Right ventricle myocardium inferior (tissue), 1 donor: Measurements from ENCODE around the gene TP53BP2. TPM values are rescaled to one million over a fixed set of nuclear protein-coding genes. Genes with fewer than 3 reads are reported as not detected.
"Not testable (repeated sequence)": the region's sequence is repeated elsewhere in the genome, so short reads cannot be mapped to it uniquely, and the experiment has no call there.

Experiments
- ATAC-seq: fragments of 200-7000 bp; cut with Tn5 transposase; one replicate; pipeline ENCODE4 v1.9.1; 2020; ENCODE audit warnings: mild to moderate bottlenecking, moderate library complexity
- DNase-seq: peaks from one replicate; pipeline ENCODE4 v3.0.0; 2021; ENCODE audit errors: missing footprints
- intact Hi-C: fragments of 100-400 bp; cut with DNase I; formaldehyde crosslinking; loops from one replicate; pipeline ENCODE4 v1.11.0; 2022
- long read RNA-seq: library from polyadenylated mRNA; unstranded; transcript quantifications from one replicate; pipeline ENCODE4 v2.0.0, GENCODE V29; 2021
- total RNA-seq: library from RNA; stranded (reverse); fragmentation: NEBNext Ultra II Directional; extraction: Animal tissue kit (Norgen Biotek cat#: 25700); gene quantifications from one replicate; pipeline ENCODE4 v1.2.1, GENCODE V29; 2021
- donor health status: DM: no; HTN: yes; CAD: no; lungs with severe emphysema.

The TP53BP2 gene, protein sequence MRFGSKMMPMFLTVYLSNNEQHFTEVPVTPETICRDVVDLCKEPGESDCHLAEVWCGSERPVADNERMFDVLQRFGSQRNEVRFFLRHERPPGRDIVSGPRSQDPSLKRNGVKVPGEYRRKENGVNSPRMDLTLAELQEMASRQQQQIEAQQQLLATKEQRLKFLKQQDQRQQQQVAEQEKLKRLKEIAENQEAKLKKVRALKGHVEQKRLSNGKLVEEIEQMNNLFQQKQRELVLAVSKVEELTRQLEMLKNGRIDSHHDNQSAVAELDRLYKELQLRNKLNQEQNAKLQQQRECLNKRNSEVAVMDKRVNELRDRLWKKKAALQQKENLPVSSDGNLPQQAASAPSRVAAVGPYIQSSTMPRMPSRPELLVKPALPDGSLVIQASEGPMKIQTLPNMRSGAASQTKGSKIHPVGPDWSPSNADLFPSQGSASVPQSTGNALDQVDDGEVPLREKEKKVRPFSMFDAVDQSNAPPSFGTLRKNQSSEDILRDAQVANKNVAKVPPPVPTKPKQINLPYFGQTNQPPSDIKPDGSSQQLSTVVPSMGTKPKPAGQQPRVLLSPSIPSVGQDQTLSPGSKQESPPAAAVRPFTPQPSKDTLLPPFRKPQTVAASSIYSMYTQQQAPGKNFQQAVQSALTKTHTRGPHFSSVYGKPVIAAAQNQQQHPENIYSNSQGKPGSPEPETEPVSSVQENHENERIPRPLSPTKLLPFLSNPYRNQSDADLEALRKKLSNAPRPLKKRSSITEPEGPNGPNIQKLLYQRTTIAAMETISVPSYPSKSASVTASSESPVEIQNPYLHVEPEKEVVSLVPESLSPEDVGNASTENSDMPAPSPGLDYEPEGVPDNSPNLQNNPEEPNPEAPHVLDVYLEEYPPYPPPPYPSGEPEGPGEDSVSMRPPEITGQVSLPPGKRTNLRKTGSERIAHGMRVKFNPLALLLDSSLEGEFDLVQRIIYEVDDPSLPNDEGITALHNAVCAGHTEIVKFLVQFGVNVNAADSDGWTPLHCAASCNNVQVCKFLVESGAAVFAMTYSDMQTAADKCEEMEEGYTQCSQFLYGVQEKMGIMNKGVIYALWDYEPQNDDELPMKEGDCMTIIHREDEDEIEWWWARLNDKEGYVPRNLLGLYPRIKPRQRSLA
- 18.7 TPM for total RNA-seq
- long read RNA-seq, full-length matches to known transcripts: 8 of 12 reads
- long read RNA-seq, partial matches to known transcripts: 3 of 12 reads
- long read RNA-seq, other reads (novel, unspliced or antisense): 1 of 12 reads

DNA sequence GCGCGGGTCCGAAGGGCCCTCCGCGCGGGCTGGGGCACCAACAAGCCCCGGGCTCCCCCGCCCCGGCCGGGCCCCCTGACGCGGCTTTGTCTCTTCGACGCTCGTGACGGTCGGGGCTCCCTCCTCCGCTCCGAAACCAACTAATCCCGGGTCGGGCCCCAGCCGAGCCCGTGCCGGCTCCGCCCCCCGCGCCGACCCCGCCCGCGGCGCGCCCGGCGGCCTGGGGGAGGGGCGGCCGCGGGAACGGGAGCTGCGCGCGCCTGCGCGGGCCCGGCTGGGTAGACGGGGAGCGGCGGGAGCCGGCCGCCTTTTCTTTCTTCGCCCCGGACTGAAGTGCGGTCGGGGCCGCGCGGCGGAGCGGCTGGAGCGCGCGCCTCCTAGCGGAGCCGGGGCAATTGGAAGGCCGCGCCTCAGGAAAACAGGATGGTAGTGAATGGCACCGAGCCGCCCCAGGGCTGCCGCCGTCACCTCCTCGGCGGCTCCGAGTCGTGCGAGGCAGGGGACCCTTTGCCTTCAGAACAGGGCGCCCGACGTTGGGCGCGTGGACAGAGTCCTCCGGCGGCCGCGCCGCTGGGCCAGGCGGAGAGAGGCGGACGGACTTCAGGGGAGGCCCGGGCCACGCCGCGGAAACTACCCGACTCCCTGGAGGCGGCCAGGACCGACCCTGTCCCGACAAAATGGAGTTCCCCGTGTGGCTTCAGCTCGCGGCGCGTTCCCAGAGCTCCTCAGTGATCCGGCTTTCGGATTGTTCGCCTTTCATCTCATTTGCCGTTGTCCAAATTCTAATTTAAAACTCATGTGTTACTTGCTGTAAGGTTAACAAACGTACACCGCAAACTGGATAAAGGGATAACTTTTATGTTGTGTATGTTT, at the start of gene TP53BP2:
Gene TP53BP2, minus strand, starts transcription at position 138 of the 873 bp plus-strand sequence. CDS start 267 bp downstream, outside the sequence.
- ATAC-seq: peak; percentile 98
- DNase-seq: peak; percentile 95
- intact Hi-C loops: loop anchor here (1.0 to 5.0 kb wide), 2 partner anchors 41 to 134 kb away; partner anchors contain the start of gene CAPN2

DNA sequence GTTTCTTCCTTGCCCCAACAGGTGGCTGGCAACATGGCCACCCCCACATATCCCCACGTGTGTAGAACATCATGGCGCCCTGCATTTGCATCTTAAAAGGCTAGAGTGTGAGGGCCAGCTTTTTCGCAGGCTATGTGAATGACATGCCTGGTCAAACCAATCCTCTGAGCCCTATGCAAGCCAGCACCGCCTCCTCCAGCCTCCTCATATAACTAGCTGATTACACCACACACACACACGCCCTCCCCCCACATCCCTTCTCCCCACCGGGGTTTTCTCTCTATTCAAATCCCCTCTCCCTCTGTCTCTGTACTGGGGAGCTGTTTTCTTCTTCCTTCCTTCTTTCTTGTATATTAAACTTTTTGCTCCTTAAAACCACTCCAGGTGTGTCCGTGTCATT, 44.7 kb upstream of the TP53BP2 start:
- ATAC-seq, intact Hi-C loops, DNase-seq: not testable (repeated sequence)

DNA sequence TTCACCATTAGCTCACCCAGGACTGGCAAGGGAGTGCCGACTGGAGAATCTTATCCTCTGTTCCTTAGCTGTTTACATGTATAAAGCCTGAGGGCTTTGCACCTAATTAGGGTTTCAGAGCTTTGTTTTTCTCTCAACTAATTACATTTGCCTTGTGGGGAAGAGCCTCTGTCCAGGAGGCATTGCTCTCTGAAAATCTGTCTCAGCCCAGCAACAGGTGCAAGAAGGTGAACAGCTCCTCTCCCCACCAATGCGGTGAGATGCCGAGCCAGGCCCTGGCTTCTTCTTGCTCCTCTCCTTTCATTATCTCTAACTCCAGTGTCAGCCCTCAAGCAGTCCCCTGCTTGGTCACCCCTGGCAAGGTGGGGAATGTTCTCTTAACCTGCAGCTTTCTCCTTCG, 43.6 kb upstream of the TP53BP2 start:
- ATAC-seq, intact Hi-C loops, DNase-seq: not testable (repeated sequence)

- intact Hi-C loops: loop anchor here (1.0 kb wide), 1 partner anchor 42 kb away; no protein-coding TSS in a partner anchor
- DNase-seq (no peak), ATAC-seq (peak; percentile 67)
Observed at GRCh38 chr1:223887747-223888418, 42.1 kb upstream of the TP53BP2 start.

DNA sequence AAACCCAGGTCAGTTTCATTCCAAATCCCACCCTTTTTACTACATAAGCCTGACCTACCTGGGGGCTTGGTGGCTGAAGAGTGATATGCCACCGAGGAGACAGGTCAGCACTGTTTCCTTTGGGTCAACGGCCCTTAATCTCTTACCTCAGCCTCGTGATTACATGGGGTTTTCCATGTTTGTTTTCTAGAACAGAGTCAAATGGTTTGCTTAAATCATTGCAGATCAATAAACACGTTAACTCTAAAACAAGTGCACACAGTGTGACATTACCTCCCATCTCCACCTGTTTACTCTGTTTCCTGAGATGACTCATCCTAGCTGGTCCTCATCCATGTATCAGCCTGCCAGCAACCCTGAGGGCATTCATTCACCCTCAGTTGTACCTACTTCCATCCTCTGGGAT, 40.8 kb upstream of the TP53BP2 start:
- DNase-seq (no peak), ATAC-seq (no peak)
- intact Hi-C loops: no loop called here

DNA sequence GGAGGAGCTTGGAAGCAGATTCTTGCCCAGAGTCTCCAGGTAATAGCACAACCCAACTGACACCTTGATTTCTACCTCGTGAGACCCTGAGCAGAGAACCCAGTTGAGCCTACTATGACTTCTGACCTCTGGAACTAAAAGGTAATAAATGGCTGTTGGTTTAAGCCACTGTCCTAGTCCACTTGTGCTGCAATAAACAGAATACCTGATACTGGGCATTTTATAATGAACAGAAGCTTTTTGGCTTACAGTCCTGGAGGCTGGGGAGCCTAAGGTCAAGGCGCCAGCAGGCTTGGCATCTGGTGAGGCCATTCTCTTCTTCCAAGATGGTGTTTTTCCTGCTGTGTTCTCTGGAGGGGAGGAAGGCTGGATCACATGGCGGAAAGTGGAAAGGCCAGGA, 39.9 kb upstream of the TP53BP2 start:
- DNase-seq (no peak), ATAC-seq (no peak)
- intact Hi-C loops: no loop called here

DNA sequence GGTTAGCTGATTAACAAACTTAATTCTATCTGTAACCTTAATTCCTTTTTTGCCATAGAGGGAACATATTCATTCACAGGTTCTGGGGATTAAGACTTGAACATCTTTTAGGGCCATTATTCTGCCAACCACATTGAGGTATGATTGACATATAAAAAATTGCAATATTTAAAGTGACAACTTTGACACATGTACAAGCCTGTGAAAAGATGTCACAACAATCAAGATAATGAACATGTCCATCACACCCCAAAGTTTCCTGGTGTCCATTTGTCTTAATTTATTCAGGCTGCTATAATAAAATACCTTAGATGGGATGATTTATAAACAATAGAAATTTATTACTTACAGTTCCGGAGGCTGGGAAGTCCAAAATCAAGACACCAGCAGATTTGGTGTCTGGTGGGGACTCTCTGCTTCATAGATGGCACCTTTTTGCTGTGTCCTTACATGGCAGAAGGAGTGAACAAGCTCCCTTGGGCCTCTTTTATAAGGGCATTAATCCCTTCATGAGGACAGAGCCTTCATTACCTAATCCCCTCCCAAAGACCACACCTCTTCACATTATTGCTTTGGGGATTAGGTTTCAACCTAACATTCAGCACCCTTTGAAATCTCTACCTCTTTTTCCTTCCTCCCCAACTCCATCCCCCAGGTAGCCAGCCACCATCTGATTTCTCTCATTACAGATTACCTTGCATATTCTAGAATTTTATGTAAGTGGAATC, 33.0 kb upstream of the TP53BP2 start:
- ATAC-seq (no peak), DNase-seq (no peak)
- intact Hi-C loops: no loop called here

DNA sequence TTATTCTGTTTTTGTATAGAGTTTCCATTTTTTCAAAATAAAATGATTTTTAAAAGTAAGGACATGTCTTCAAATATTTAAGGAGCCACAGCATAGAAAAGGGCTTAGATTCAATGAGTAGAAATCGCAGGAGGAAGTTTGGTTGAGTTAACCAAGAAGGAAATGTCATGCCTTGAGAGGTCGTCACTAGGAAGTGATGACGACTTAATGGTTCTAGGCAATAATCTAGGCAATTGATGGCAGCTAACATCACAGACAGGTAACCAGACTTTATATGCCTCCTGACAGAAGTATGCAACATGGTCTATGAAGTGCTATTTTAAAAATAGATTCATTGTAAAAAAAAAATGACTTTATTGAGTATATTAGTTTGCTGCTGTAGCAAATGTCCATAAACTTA, 32.1 kb upstream of the TP53BP2 start:
- no peak for DNase-seq
- intact Hi-C loops: no loop called here
- ATAC-seq: no peak

- intact Hi-C loops: no loop called here
- no peak for DNase-seq
- ATAC-seq: no peak
Observed at GRCh38 chr1:223876590-223876989, 30.8 kb upstream of the TP53BP2 start.

DNA sequence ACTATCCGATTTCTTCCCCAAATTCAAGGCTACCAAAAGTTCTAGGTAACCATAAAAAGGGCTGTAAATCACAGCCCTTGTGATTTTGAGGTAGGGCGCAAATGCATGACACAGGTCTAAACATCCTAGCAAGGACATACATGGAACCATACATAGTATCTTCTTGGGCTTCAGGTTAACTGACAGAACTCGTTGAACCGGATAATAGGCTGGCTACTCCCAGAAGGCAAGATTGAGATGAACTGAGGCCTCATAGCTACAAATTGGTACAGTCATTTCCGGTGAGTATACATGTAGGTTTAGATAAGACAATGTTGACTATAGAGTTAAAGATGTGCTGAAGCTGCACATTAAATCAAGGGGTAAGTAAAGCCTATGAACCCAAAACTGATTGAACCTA, 27.3 kb upstream of the TP53BP2 start:
- DNase-seq (no peak), ATAC-seq (no peak)
- intact Hi-C loops: no loop called here

DNA sequence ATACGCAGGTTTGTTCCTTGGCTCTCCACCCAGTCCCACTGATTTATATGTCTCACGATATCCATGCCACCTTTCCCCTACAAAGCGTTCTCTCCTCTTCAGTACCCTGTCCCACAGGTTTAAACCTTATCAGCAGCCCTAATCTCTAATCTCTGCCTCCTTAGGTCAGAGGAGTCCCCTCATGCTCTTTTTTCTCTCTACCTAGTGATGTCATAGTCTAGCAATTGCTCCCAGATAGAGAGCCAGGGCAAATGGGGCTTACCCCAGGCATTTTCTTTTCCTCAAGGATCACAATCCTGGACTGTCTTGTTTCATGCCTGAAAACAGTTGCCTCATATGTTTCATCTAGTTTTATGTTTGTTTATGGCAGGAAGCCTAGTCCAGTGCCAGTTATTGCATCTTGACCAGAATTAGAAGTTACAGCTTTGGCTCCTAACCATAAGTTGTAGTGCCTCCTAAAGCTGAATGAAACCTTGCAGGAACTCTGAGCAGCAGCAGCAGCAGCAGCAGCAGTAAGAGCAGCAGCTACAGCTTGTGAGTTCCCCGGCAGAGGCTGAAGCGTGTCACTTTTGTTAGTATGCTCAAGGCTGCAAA, 26.7 kb upstream of the TP53BP2 start:
- DNase-seq (no peak), ATAC-seq (no peak)
- intact Hi-C loops: no loop called here

- intact Hi-C loops: no loop called here
- ATAC-seq (no peak), DNase-seq (no peak)
Observed at GRCh38 chr1:223870617-223871574, 25.1 kb upstream of the TP53BP2 start.

DNA sequence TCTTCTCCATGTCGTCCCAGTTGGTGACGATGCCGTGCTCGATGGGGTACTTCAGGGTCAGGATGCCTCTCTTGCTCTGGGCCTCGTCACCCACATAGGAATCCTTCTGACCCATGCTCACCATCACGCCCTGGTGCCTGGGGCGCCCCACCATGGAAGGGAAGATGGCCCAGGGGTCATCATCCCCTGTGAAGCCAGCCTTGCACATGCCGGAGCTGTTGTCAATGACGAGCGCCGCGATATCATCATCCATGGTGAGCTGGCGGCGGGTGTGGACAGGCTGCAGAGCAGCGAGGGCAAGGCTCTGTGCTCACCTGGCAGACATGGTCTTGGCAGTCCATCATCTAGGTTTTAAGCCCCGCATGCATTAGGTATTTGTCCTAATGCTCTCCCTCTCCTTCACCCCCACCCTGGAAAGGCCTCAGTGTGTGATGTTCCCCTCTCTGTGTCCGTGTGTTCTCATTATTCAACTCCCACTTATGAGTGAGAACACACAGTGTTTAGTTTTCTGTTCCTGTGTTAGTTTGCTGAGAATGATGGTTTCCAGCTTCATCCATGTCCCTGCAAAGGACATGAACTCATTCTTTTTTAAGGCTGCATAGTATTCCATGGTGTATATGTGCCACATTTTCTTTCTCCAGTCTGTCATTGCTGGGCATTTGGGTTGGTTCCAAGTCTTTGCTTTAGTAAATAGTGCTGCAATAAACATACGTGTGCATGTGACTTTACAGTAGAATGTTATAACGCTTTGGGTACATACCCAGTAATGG, 19.0 kb upstream of the TP53BP2 start:
- DNase-seq, intact Hi-C loops, ATAC-seq: not testable (repeated sequence)

DNA sequence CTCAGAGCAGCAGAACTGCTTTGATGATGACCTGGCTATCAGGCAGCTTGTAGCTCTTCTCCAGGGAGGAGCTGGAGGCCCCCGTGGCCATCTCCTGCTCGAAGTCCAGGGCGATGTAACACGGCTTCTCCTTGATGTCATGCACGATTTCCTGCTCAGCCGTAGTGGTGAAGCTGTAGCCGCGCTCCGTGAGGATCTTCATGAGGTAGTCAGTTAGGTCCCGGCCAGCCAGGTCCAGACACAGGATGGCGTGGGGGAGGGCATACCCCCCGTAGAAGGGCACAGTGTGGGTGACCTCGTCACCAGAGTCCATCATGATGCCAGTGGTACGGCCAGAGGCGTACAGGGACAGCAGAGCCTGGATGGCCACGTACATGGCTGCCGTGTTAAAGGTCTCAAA, 18.3 kb upstream of the TP53BP2 start:
- DNase-seq (no peak), ATAC-seq (no peak)
- intact Hi-C loops: no loop called here

DNA sequence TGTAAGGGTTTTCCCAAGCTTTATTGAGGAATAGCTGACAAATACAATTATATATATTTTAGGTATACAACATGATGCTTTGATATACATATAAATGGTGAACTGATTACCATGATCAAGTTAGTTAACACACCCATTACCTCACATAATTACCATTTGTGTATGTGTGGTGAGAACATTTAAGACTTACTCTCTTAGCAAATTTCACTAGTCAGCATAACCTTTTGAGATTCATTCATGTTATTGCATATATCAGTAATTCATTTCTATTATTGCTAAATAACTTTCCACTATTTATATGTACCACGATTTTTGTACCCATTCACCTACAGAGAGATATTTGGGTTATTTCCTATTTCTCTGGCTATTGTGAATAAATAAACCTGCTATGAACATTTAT, 16.2 kb upstream of the TP53BP2 start:
- ATAC-seq (no peak), DNase-seq (no peak)
- intact Hi-C loops: no loop called here
